ENCODE measurements around the gene ANKRD30B.
"Not testable (repeated sequence)": the region's sequence is repeated elsewhere in the genome, so short reads cannot be mapped to it uniquely, and the experiment has no call there.

Gene ANKRD30B, protein sequence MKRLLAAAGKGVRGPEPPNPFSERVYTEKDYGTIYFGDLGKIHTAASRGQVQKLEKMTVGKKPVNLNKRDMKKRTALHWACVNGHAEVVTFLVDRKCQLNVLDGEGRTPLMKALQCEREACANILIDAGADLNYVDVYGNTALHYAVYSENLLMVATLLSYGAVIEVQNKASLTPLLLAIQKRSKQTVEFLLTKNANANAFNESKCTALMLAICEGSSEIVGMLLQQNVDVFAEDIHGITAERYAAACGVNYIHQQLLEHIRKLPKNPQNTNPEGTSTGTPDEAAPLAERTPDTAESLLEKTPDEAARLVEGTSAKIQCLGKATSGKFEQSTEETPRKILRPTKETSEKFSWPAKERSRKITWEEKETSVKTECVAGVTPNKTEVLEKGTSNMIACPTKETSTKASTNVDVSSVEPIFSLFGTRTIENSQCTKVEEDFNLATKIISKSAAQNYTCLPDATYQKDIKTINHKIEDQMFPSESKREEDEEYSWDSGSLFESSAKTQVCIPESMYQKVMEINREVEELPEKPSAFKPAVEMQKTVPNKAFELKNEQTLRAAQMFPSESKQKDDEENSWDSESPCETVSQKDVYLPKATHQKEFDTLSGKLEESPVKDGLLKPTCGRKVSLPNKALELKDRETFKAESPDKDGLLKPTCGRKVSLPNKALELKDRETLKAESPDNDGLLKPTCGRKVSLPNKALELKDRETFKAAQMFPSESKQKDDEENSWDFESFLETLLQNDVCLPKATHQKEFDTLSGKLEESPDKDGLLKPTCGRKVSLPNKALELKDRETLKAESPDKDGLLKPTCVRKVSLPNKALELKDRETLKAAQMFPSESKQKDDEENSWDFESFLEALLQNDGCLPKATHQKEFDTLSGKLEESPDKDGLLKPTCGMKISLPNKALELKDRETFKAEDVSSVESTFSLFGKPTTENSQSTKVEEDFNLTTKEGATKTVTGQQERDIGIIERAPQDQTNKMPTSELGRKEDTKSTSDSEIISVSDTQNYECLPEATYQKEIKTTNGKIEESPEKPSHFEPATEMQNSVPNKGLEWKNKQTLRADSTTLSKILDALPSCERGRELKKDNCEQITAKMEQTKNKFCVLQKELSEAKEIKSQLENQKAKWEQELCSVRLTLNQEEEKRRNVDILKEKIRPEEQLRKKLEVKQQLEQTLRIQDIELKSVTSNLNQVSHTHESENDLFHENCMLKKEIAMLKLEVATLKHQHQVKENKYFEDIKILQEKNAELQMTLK (N-terminal part only)

GRCh38 chr18:14747513-14748474 lies at the start of gene ANKRD30B:
Gene ANKRD30B, plus strand, starts transcription at chr18:14748172. Its CDS starts 248 bp downstream, at chr18:14748420.
- DNase-seq, result no peak

- not testable (repeated sequence) for DNase-seq
Measured at GRCh38 chr18:14701286-14702040, 46.5 kb upstream of the ANKRD30B start.

DNA sequence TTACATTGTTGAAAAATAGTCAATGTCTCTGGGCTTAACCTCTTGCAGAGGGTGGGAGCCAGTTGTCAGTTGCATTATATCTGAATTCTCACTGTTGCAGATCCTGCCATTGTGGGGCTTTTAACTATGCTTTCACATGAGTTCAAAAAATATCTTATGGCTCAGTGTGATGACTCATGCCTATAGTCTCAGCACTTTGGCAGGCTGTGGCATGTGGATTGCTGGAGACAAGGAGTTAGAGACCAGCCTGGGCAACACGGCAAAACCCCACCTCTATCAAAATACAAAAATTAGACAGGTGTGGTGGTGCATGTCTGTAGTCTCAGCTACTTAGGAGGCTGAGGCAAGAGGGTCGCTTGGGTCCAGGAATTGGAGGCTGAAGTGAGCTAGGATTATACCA lies 38.2 kb upstream of the ANKRD30B start:
- DNase-seq, result not testable (repeated sequence)

DNA sequence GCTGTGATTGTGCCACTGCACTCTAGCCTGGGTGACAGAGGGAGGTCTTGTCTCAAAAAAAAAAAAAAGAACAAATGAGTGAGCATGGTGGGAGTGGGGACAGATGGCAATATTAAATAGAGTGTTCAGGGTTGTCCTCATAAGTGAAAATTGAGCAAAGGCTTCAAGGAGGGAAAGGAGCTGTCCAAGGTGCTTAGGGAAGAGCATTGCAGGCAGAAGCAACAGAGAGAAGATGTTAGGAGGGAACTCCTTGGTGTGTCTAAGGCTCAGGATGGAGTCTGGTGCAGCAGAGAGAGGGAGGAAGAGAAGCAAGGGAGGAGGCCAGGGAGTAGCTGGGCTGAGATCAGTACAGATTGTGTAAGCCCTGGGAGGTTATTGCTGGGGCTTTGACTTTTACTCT lies 26.4 kb upstream of the ANKRD30B start:
- not testable (repeated sequence) for DNase-seq

DNA sequence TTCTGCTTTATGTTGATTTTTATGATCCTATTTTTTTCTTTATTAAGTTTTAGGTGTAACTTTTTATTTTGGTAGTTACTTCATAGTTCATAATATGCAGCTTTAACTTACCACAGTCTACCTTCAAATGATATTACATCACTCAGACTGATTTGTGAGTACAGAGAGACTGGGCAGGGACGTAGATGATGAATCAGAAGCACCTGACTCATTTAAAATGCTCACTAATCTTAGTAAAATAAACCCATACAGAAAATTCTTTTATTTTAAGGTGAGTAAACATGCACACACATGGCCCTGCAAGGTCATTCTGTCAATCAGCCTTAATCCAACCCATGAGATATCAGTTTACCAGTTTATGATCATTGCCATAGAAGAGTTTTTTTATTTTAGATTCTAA lies 8.9 kb upstream of the ANKRD30B start:
- not testable (repeated sequence) for DNase-seq

DNA sequence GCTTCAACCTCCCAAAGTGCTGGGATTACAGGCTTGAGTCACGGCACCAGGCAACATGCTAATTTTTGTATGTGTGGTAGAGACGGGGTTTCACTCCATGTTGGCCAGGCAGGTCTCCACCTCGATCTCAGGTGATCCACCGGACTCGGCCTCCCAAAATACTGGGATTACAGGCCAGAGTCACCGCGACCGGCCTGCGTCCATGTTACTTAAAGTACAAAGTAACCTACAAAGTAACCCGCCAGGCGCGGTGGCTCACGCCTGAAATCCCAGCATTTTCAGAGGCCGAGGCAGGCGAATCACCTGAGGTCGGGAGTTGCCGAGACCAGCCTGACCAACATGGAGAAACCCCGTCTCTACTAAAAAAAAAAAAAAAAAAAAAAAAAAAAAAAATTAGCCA lies 1.1 kb upstream of the ANKRD30B start:
- DNase-seq, result no peak

GRCh38 chr18:14748496-14748895 lies 524 bp downstream of the ANKRD30B start:
- DNase-seq, result no peak

GRCh38 chr18:14763566-14763965 lies 15.6 kb downstream of the ANKRD30B start:
- not testable (repeated sequence) for DNase-seq

GRCh38 chr18:14767474-14767873 lies 19.5 kb downstream of the ANKRD30B start:
- DNase-seq, result no peak

- no peak for DNase-seq
Measured at GRCh38 chr18:14768241-14768640, 20.3 kb downstream of the ANKRD30B start.

DNA sequence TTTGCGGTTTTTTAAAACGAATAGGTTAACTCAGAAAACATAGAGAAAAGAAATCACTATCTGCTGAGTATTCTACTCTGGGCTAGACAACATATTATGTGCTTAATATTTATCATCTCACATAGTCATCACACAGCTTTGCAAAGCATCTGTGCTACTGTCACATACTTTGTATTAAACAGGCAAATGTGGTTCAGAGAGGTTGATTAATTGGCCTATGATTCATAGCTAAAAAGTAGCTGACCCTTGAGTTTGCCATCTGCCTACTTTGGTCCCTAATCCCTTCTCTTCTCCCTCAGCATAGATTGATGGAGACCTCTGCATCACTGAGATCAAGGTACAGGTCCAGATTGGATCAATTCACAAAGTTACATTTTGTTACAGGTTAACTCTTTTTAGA lies 21.4 kb downstream of the ANKRD30B start:
- no peak for DNase-seq

DNA sequence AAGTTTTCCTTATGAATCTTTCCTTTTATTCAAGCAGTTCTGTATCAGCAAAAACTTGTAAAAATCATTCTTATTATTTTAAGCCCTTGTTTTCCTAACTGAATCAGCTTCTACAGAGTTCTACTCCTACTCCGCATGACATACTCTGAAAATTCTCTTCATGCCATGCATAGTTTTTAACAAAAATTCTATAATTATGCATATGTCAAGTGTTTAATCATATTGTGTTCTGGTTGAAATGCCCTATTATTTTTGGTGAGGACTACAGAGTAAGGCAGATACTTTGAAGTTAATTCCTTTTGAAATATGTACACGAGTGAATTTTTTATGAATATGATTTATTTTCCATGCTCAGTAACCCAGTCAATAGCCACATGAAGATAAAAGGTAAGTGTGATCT lies 28.8 kb downstream of the ANKRD30B start:
- no peak for DNase-seq

DNA sequence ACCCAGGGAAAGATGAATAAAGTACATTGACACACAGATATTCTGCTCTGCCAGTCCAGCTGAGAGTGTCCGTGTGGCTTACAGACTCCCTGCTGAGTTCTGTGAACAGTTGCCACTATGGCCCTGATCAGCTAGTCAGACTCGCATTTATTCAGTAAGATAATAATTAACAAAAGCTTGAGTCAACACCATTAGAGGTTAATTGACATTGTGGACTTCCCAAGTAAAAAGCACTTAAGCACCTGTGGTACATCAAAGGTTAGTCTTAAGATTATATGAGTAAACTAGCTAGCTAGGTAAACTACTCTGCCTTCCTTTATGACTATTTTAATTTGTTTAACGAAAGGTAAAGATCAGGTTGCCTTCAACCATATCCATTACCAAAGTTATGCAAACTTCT lies 33.7 kb downstream of the ANKRD30B start:
- no peak for DNase-seq

GRCh38 chr18:14784133-14784532 lies 36.2 kb downstream of the ANKRD30B start:
- no peak for DNase-seq

DNA sequence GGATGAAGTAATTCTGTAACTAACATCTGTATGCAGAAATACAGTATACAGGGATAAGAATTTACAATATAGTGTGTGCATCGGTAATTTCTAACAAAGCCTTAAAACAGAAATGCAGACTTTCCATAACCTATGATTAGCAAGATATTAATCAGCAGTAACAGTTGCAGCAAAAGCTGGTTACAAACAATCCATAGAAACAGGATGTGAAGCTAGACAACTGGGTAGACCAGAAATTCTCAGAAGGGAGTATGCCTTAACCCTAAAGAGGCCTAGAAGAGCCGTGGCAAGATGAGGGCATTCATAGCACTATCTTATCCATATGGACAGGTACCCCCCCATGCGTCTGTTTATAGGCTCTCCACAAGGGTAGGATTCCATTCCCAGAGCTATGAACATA lies 48.9 kb downstream of the ANKRD30B start:
- not testable (repeated sequence) for DNase-seq

GRCh38 chr18:14797969-14798764 lies 50.2 kb downstream of the ANKRD30B start:
- not testable (repeated sequence) for DNase-seq

DNA sequence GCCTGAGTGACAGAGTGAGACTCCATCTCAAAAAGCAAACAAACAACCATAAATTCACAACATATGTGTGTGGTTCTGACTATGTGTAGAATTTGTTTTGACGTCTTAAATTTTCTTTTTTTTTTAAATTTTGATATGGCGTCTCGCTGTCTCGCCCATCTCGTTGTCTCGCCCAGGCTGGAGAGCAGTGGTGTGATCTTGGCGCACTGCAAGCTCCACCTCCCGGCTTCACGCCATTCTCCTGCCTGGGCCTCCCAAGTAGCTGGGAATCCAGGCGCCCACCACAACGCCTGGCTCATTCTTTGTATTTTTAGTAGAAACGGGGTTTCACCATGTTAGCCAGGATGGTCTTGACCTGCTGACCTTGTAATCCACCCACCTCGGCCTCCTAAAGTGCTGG lies 63.1 kb downstream of the ANKRD30B start:
- DNase-seq, result not testable (repeated sequence)

DNA sequence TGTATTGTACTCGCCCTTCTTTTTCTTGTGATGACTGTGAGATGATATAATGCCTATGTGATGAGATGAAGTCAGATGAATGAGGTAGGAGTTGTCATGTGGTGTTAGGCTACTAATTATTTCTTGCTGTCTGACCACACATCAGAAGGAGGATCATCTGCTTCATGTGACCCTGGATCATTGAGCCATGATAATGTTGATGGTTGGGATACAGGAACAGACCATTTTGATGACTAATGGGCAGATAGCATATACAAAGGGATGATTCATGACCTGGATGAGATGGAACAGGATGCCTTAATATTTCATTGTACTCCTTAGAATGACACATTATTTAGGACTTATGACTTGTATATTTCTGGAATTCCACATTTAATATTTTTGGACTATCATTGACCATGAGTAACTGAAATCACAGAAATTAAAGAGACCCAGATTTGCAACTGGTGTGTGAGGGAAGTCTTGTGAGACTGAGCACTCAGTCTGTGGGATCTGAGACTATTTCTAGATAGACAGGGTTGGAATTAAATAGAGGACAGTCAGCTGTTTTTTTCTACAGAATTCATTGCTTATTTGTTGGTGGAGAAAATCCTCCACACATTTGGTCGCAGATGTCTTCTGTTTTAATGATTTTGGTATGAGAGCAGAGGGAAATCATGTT lies 79.1 kb downstream of the ANKRD30B start:
- not testable (repeated sequence) for DNase-seq

DNA sequence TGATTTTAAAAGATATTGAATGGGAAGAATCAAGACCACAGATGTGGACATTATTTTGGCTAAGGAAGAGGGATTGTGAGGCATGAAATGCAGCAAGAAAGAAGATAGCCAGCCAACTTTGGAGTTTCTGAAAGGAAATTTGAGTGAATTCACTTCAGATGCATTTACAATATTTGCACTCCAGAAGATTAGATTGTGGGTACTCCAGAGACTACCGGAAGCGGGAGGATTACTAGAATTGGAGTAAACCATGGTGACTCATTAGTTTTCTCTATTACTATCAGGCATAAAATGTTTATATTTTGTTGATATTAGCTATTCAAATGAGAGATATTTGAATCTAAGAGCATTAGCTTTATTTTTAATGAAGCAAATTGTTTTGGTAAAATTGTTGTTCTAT lies 93.6 kb downstream of the ANKRD30B start:
- not testable (repeated sequence) for DNase-seq

DNA sequence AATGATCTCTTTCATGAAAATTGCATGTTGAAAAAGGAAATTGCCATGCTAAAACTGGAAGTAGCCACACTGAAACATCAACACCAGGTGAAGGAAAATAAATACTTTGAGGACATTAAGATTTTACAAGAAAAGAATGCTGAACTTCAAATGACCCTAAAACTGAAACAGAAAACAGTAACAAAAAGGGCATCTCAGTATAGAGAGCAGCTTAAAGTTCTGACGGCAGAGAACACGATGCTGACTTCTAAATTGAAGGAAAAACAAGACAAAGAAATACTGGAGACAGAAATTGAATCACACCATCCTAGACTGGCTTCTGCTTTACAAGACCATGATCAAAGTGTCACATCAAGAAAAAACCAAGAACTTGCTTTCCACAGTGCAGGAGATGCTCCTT lies 103.6 kb downstream of the ANKRD30B start:
- DNase-seq, result not testable (repeated sequence)
